ENCODE results near the gene LILRB3.
"Not testable (repeated sequence)": the region's sequence is repeated elsewhere in the genome, so short reads cannot be mapped to it uniquely, and the experiment has no call there.

The LILRB3 gene

GRCh38 chr19:54179921-54180461, 42.8 kb downstream of the LILRB3 start:
- H3K4me3 Mint-ChIP-seq, result no peak overlapping the region
- no peaks in the 10 kb centered on the region for H3K27me3 Mint-ChIP-seq (ENCODE audit: low read depth)
- no peak overlapping the region for H3K27ac Mint-ChIP-seq
- H3K4me1 Mint-ChIP-seq (ENCODE audit: low read depth), result peaks cover 1% of the 10 kb centered on the region
- peaks cover 15% of the 10 kb centered on the region for H3K36me3 Mint-ChIP-seq (ENCODE audit: low read depth)
- no peaks in the 10 kb centered on the region for H3K9me3 Mint-ChIP-seq

- H3K27me3 Mint-ChIP-seq (ENCODE audit: low read depth), result no peaks in the 10 kb centered on the region
- no peak overlapping the region for H3K4me3 Mint-ChIP-seq
- no peak overlapping the region for H3K27ac Mint-ChIP-seq
- peaks cover 15% of the 10 kb centered on the region for H3K36me3 Mint-ChIP-seq (ENCODE audit: low read depth)
- peaks cover 1% of the 10 kb centered on the region for H3K4me1 Mint-ChIP-seq (ENCODE audit: low read depth)
- no peaks in the 10 kb centered on the region for H3K9me3 Mint-ChIP-seq
These were observed 43.5 kb downstream of the LILRB3 start for GRCh38 chr19:54179262-54179852.

- H3K27me3 Mint-ChIP-seq (ENCODE audit: low read depth), result no peaks in the 10 kb centered on the region
- H3K36me3 Mint-ChIP-seq (ENCODE audit: low read depth), result peaks cover 13% of the 10 kb centered on the region
- no peaks in the 10 kb centered on the region for H3K9me3 Mint-ChIP-seq
- H3K4me3 Mint-ChIP-seq, result no peak overlapping the region
- no peak overlapping the region for H3K27ac Mint-ChIP-seq
- H3K4me1 Mint-ChIP-seq (ENCODE audit: low read depth), result peaks cover 1% of the 10 kb centered on the region
These were observed 44.1 kb downstream of the LILRB3 start for GRCh38 chr19:54178581-54179261.

- H3K4me1 Mint-ChIP-seq (ENCODE audit: low read depth), result peaks cover 1% of the 10 kb centered on the region
- H3K27me3 Mint-ChIP-seq (ENCODE audit: low read depth), result no peaks in the 10 kb centered on the region
- H3K36me3 Mint-ChIP-seq (ENCODE audit: low read depth), result peaks cover 7% of the 10 kb centered on the region
- no peak overlapping the region for H3K4me3 Mint-ChIP-seq
- H3K9me3 Mint-ChIP-seq, result no peaks in the 10 kb centered on the region
- no peak overlapping the region for H3K27ac Mint-ChIP-seq
These were observed 48.6 kb downstream of the LILRB3 start for GRCh38 chr19:54173951-54174834.

- no peak overlapping the region for H3K27ac Mint-ChIP-seq
- H3K9me3 Mint-ChIP-seq, result no peaks in the 10 kb centered on the region
- no peak overlapping the region for H3K4me3 Mint-ChIP-seq
- peaks cover 1% of the 10 kb centered on the region for H3K4me1 Mint-ChIP-seq (ENCODE audit: low read depth)
- no peaks in the 10 kb centered on the region for H3K27me3 Mint-ChIP-seq (ENCODE audit: low read depth)
- H3K36me3 Mint-ChIP-seq (ENCODE audit: low read depth), result peaks cover 6% of the 10 kb centered on the region
These were observed 49.5 kb downstream of the LILRB3 start for GRCh38 chr19:54173359-54173699.

GRCh38 chr19:54172471-54173358, 50.1 kb downstream of the LILRB3 start, which contains the start of gene TMC4:
Gene TMC4, minus strand, starts transcription at chr19:54173160. Its CDS starts 43 bp downstream, at chr19:54173117.
- H3K36me3 Mint-ChIP-seq (ENCODE audit: low read depth), result peaks cover 2% of the 10 kb centered on the region
- no peak within 1 kb of the TSS for H3K4me3 Mint-ChIP-seq
- no peaks in the 10 kb centered on the region for H3K9me3 Mint-ChIP-seq
- peaks cover 1% of the 10 kb centered on the region for H3K4me1 Mint-ChIP-seq (ENCODE audit: low read depth)
- no peak within 1 kb of the TSS for H3K27ac Mint-ChIP-seq
- H3K27me3 Mint-ChIP-seq (ENCODE audit: low read depth), result no peaks in the 10 kb centered on the region

- H3K4me1 Mint-ChIP-seq (ENCODE audit: low read depth); H3K4me3 Mint-ChIP-seq; H3K27ac Mint-ChIP-seq; H3K36me3 Mint-ChIP-seq (ENCODE audit: low read depth); H3K9me3 Mint-ChIP-seq; H3K27me3 Mint-ChIP-seq (ENCODE audit: low read depth): not testable (repeated sequence)
These were observed 50.9 kb downstream of the LILRB3 start for GRCh38 chr19:54171736-54172431.

- Mint-ChIP-seq H3K4me1 (ENCODE audit: low read depth) (peaks cover 6% of the 10 kb centered on the region), H3K9me3 (no peaks in the 10 kb centered on the region), H3K36me3 (ENCODE audit: low read depth) (peaks cover 1% of the 10 kb centered on the region), H3K27me3 (ENCODE audit: low read depth) (peaks cover 6% of the 10 kb centered on the region), H3K4me3 (no peak overlapping the region), H3K27ac (no peak overlapping the region)
These were observed 53.6 kb downstream of the LILRB3 start for GRCh38 chr19:54169149-54169740.

- Mint-ChIP-seq H3K27me3 (ENCODE audit: low read depth) (peaks cover 6% of the 10 kb centered on the region), H3K4me3 (no peak overlapping the region), H3K9me3 (no peaks in the 10 kb centered on the region)
These were observed 54.5 kb downstream of the LILRB3 start for GRCh38 chr19:54168174-54168917.

More at GRCh38 chr19:54168174-54168917, 54.5 kb downstream of the LILRB3 start:
- Mint-ChIP-seq H3K4me1 (ENCODE audit: low read depth) (peaks cover 7% of the 10 kb centered on the region), H3K27ac (no peak overlapping the region), H3K36me3 (ENCODE audit: low read depth) (peaks cover 2% of the 10 kb centered on the region)

Data from T-helper 1 cell treated with Interleukin-12 subunit alpha and Interleukin-12 subunit beta and Interleukin-4 antibody, amounts not matched to agents 30 μg/mL and 1 μg/mL, for 36 hours (primary cell).